Embryonic facial prominence (tissue), 1 donor: ENCODE measurements around the gene MOSPD3.
"Not testable (repeated sequence)": the region's sequence is repeated elsewhere in the genome, so short reads cannot be mapped to it uniquely, and the experiment has no call there.

Source experiments
- DNase-seq: peaks from one replicate; pipeline ENCODE4 v3.0.0-alpha.2; 2016; ENCODE audit errors: extremely low spot score

MOSPD3 gene

DNA sequence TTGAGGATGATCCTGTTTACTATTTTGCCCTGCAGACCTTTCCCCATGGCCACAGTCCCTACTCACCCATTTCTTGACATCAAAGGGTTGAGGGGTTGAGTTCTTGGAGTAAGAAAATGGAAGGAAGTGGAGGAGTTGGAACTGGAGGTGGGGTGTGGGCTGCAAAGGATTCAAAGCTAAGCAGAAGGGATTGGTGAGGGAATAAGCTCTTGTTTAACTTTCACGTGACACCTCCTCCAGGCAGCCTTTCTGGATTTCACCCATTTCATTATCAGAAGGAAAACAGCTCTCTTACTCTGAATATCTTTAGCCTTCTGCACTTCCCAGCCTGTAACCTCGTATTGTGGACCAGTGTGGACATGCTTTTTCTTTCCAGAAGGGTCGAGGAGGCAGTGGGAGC is 13.7 kb downstream of the MOSPD3 start:
- DNase-seq, result no peak

GRCh38 chr7:100626530-100627237 is 14.3 kb downstream of the MOSPD3 start:
- DNase-seq, result no peak

DNA sequence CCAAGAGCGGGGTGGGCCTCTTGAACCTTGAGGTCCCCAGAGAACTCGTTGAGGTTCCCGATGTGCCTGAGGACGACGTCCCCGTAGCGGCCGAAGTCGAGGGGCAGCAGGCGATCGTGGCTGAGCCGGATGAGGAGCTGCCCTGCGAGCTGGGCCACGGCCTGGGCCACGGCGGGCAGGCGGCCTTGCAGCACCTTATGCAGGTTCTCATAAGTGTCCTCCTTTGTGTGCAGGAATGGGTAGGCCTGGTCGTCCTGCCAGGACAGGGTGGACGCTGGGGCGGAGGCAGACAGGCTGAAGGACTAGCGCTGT is 14.9 kb downstream of the MOSPD3 start:
- DNase-seq, result no peak

DNA sequence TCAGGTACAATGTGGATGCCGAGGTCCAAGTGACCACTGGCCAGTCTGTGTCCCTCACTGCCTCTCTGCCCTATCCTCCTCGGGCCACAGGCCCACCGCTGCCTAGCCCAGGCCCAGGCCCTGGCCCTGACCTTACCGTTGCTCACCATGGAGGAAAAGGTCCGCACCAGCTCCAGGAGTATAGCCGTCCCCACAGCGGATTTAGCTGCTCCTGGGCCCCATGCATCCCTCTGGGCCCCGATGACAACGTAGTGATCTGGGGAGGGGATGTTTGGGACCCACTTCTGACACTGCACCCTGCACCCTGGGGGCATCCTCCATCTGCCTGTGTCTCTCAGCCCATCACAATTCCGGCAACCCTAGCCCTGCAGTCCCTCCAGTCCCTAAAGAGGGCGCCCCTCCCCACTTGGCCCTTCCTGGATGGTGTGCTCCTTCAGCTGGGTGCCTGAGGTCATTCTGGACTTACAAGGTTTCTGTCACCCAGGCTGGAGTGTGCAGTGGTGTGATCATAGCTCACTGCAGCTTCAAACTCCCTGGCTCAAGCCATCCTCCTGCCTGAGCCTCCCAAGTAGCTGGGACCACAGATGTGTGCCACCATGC is 16.9 kb downstream of the MOSPD3 start:
- DNase-seq, result no peak

DNA sequence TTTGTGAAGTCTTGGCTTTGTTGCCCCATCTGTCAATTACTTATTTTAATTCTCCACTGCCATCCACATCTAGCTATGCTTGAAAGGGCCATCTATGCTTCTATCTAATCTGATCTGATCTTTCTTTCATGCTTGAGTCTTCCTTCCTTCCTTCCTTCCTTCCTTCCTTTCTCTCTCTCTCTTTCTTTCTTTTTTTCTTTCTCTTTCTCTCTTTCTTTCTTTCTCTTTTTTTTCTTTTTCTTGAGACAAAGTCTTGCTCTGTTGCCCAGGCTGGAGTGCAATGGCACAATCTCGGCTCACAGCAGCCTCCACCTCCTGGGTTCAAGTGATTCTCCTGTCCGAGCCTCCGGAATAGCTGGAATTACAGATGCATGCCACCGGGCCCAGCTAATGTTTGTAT is 17.7 kb downstream of the MOSPD3 start:
- no peak for DNase-seq

- no peak for DNase-seq
These were observed 20.8 kb downstream of the MOSPD3 start for GRCh38 chr7:100632951-100633717.

- no peak for DNase-seq
These were observed 27.7 kb downstream of the MOSPD3 start for GRCh38 chr7:100639995-100640516.

DNA sequence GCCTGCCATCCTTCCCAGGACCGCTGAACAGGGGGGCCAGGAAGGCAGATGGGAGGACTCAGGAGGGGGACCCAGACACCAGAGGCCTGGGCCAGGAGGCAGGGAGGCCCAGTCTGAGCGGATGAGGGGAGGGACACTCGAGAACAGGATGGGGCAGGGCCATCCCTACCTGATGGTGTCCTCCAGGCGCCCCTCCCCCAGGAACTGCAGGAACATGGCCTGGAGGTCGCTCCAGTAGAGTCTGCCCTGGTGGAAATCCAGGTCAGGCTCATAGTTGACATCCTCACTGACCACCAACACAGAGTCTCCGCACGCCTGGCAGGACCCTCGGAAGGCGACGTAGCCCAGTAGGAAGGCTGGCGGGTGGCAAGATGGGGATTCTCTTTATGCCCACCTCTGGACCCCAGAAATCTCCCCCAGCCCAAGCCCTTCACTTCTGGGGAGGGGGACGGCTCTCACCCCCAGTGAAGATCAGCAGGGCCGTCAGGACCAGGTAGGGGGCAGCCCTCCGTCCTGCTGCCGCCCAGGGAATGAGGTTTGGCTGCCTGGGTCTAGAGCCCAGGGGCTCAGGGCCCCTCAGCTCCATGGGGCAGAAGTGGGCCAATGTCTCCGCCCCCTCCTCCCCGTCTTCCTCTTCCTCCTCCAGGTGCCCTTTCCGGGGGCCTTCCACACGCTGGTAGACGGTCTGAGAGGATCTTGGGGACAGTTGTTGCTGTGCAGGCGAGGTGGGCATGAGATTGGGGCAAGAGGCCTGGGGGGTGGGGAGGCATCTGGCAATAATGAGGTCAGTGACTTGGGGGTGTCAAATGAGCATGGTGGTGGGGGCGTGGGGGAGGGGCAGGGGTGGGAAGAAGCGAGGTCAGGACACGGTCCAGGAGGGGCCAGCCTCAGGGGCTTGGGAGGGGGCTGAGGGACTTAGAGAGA is 28.4 kb downstream of the MOSPD3 start:
- DNase-seq, result no peak

- DNase-seq, result no peak
These were observed 29.1 kb downstream of the MOSPD3 start, which contains the start of gene TFR2 for GRCh38 chr7:100641463-100641859. Gene TFR2, minus strand, starts transcription at chr7:100641552. Its CDS starts 43 bp downstream, at chr7:100641509.

GRCh38 chr7:100641860-100642533 is 29.7 kb downstream of the MOSPD3 start:
- DNase-seq, result no peak

- DNase-seq, result no peak
These were observed 30.2 kb downstream of the MOSPD3 start for GRCh38 chr7:100642534-100642907.

- DNase-seq, result no peak
These were observed 37.7 kb downstream of the MOSPD3 start for GRCh38 chr7:100649826-100650565.

DNA sequence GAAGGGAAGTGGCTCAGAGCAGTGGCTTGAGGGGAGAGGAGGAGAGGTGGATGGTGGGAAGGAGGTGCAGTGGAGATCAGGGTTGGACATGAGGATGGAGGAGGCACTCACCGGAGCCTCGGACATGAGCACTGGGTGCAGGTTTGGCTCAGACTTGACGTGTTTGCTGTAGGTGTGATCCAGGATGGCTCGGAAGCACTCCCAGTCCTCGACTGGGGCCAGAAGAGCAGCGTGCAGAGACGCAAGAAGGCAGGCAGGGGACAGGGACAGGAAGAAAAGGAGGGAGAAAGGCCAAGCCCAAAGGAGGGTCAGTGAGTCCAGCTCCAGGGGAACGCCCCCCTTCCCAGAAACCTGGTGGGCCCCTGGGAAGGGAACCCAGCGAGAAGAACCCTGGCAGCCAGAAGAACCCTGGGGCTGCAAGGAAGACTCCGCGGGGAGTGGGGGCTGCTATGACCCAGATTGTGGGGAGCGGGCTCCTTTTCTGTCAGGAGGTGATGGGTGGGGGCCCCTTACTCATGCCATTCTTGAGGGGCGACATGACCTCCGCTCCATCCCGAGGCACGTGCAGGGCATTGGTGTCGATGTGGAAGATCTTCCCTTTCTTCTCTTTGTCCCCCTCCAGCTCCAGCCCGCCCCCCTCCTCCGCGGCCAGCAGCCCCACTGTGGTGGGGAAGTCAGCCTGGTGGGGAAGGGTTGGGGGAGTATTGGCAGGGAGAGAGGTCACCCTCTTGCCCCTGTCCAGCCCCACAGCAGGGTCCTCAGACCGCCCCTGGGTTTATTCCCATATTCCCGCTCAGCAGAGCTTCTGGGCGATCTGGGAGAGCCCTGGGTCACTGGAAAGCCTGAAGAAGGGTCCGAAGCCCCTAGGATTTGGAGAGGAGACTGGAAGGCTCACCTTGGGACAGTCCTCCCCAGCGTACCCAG is 42.8 kb downstream of the MOSPD3 start:
- DNase-seq, result no peak

- no peak for DNase-seq
These were observed 43.8 kb downstream of the MOSPD3 start, which contains the start of gene ACTL6B for GRCh38 chr7:100655908-100656674. Gene ACTL6B, minus strand, starts transcription at chr7:100656448. Its CDS starts 94 bp downstream, at chr7:100656354.

DNA sequence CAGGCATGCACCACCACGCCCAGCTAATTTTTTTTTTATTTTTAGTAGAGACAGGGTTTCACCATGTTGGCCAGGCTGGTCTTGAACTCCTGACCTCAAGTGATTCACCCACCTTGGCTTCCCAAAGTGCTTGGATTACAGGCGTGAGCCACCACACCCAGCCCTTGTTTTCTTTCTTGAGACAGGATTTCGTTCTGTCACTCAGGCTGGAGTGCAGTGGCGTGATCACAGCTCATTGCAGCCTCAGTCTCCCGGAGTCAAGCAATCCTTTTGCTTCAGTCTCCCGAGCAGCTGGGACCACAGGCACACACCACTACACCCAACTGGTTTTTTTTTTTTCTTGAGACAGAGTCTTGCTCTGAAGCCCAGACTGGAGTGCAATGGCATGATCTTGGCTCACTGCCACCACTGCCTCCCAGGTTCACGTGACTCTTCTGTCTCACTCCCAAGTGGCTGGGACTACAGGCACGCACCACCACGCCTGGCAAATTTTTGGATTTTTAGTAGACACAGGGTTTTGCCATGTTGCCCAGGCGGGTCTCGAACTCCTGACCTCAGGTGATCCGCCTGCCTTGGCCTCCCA is 49.9 kb downstream of the MOSPD3 start:
- not testable (repeated sequence) for DNase-seq
